ENCODE results near the gene FRMD1. TPM values are rescaled to one million over a fixed set of nuclear protein-coding genes. Genes with fewer than 3 reads are reported as not detected.

Gene FRMD1
- total RNA-seq, 1 experiment from 2014 or later = not detected

- Histone ChIP-seq H3K27ac (ENCODE audit: low read depth, low read length) (no peak overlapping the region), H4K20me1 (ENCODE audit: insufficient read depth) (no peaks in the 10 kb centered on the region), H3K36me3 (ENCODE audit: control insufficient read depth in 1 of 2, insufficient read depth in 2 of 2, low read length in 2 of 2) (no peaks in the 10 kb centered on the region), H3K9me2 (ENCODE audit: insufficient read depth) (no peaks in the 10 kb centered on the region), H2AFZ (ENCODE audit: low read depth, low read length, poor library complexity, severe bottlenecking) (no peak overlapping the region), H3K4me2 (ENCODE audit: low read length) (no peak overlapping the region), H3K27me3 (ENCODE audit: insufficient read depth, low read length) (no peaks in the 10 kb centered on the region), H3K9ac (ENCODE audit: low read length) (no peak overlapping the region), H3K4me1 (ENCODE audit: control insufficient read depth in 1 of 2, insufficient read depth in 2 of 2, low read length in 2 of 2) (peaks cover 0 to 4% of the 10 kb centered on the region in 2 experiments; a peak in 1 of 4 replicates), H3K79me2 (ENCODE audit: insufficient read depth, low read length) (no peaks in the 10 kb centered on the region), H3K4me3 (replicated peaks in 1 of 2; ENCODE audit: low read depth in 1 of 2, low read length in 2 of 2) (no peak overlapping the region), H3K9me3 (ENCODE audit: control insufficient read depth in 1 of 2, insufficient read depth in 1 of 2, low read depth in 1 of 2, low read length in 2 of 2) (no peaks in the 10 kb centered on the region)
- DNase-seq (ENCODE audit: low read depth, low spot score) (no peak), ATAC-seq (no peak)
- CTCF ChIA-PET = no interaction called here
- no TSS peak for BruUV-seq (replicated peaks)
- TF ChIP-seq FOSL1 (IDR thresholded peaks at IDR 0.05; ENCODE audit: low read depth) (no peak), ELF1 (IDR thresholded peaks at IDR 0.05; ENCODE audit: borderline replicate concordance, low read depth) (no peak), EZH2phosphoT487 (IDR thresholded peaks at IDR 0.05; ENCODE audit: borderline replicate concordance) (no peak), RAD21 (IDR thresholded peaks at IDR 0.05; ENCODE audit: low read depth) (no peak), ATF3 (IDR thresholded peaks at IDR 0.05) (no peak)
- TF ChIP-seq, protein P1, sequence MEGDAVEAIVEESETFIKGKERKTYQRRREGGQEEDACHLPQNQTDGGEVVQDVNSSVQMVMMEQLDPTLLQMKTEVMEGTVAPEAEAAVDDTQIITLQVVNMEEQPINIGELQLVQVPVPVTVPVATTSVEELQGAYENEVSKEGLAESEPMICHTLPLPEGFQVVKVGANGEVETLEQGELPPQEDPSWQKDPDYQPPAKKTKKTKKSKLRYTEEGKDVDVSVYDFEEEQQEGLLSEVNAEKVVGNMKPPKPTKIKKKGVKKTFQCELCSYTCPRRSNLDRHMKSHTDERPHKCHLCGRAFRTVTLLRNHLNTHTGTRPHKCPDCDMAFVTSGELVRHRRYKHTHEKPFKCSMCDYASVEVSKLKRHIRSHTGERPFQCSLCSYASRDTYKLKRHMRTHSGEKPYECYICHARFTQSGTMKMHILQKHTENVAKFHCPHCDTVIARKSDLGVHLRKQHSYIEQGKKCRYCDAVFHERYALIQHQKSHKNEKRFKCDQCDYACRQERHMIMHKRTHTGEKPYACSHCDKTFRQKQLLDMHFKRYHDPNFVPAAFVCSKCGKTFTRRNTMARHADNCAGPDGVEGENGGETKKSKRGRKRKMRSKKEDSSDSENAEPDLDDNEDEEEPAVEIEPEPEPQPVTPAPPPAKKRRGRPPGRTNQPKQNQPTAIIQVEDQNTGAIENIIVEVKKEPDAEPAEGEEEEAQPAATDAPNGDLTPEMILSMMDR (IDR thresholded peaks at IDR 0.05 in 2 of 3, conservative IDR thresholded peaks at IDR 0.05 in 1 of 3; ENCODE audit: borderline replicate concordance in 1 of 3, insufficient read depth in 1 of 3, low read depth in 2 of 3, low read length in 2 of 3) = no peak
- RAD21 ChIA-PET (ENCODE audit: low non-redundant PET in 1 of 2, low total read pairs in 2 of 2, uncharacterized antibody in 2 of 2, unreplicated experiment in 2 of 2) = no interaction called here
- intact Hi-C loops (cut with micrococcal nuclease) = no loop called here
- POLR2A ChIA-PET = no interaction called here
Observed at GRCh38 chr6:168048724-168049025, 30.3 kb downstream of the FRMD1 start.

DNA sequence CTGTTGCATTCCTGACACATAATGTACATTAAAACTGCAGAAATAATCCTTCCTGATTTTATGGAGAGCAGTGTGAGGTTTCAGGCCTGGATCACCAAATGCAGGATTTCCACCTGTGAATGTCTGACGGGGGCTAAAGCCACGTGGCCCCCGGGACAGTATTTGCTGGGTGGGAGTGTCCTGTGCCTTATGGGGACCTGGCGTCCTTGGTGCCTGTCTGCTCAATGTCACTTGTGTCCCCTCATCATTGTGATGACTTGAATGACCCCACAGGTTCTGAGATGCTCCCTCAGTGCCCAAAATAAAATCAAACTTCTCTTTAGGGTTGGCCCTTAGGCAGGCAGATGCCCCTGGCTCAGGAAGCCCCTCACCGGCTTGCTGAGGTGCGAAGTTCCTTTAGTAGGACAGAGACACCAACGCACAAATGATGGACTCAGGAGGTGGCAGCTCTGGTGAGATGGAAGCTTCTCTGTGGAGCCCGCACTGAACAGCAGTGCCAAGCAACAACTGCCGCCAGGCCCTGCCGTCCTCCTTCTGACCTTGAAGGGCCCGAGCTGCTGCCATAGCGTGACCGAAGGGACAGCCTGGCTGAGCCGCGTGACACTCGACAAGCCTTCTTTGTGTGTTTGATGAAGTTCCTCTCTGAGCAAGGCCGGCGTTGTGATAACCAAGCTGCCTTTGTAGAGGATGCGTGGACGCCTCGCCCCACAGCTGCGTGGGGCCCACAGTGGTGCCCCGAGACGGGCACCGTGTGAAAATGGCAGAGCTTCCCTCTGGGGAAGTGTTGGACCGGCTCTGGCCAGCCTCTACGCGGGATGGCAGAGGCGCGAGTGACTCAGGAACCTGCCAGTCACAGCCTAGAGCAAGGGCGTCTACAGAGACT is 30.9 kb downstream of the FRMD1 start:
- Histone ChIP-seq H4K20me1 (ENCODE audit: insufficient read depth) (no peaks in the 10 kb centered on the region), H3K9me2 (ENCODE audit: insufficient read depth) (no peaks in the 10 kb centered on the region), H3K79me2 (ENCODE audit: insufficient read depth, low read length) (no peaks in the 10 kb centered on the region), H3K27me3 (ENCODE audit: insufficient read depth, low read length) (no peaks in the 10 kb centered on the region), H3K36me3 (ENCODE audit: control insufficient read depth in 1 of 2, insufficient read depth in 2 of 2, low read length in 2 of 2) (no peaks in the 10 kb centered on the region), H3K4me2 (ENCODE audit: low read length) (no peak overlapping the region), H3K4me3 (replicated peaks in 1 of 2; ENCODE audit: low read depth in 1 of 2, low read length in 2 of 2) (no peak overlapping the region), H3K4me1 (ENCODE audit: control insufficient read depth in 1 of 2, insufficient read depth in 2 of 2, low read length in 2 of 2) (peaks cover 0 to 4% of the 10 kb centered on the region in 2 experiments; a peak in 1 of 4 replicates), H3K9ac (ENCODE audit: low read length) (no peak overlapping the region), H3K27ac (ENCODE audit: low read depth, low read length) (no peak overlapping the region), H3K9me3 (ENCODE audit: control insufficient read depth in 1 of 2, insufficient read depth in 1 of 2, low read depth in 1 of 2, low read length in 2 of 2) (no peaks in the 10 kb centered on the region), H2AFZ (ENCODE audit: low read depth, low read length, poor library complexity, severe bottlenecking) (no peak overlapping the region)
- ChIA-PET RAD21 (ENCODE audit: low non-redundant PET in 1 of 2, low total read pairs in 2 of 2, uncharacterized antibody in 2 of 2, unreplicated experiment in 2 of 2) (no interaction called here), POLR2A (no interaction called here), CTCF (no interaction called here)
- BruUV-seq (replicated peaks) = no TSS peak
- no peak for ATAC-seq
- DNase-seq (ENCODE audit: low read depth, low spot score) = no peak
- intact Hi-C loops (cut with micrococcal nuclease) = no loop called here
- TF ChIP-seq YY1 (IDR thresholded peaks at IDR 0.05; ENCODE audit: extremely low read depth, insufficient replicate concordance, low read depth, low read length) (no peak), SP1 (IDR thresholded peaks at IDR 0.05; ENCODE audit: low read depth) (no peak), CBX3 (IDR thresholded peaks at IDR 0.05; ENCODE audit: low read depth) (no peak), ZNF274 (IDR thresholded peaks at IDR 0.05; ENCODE audit: low read depth, low read length) (no peak), FOSL1 (IDR thresholded peaks at IDR 0.05; ENCODE audit: low read depth) (no peak)

Measured in HCT116 (cell line).